Measurements from ENCODE around the gene RGL4. TPM values are rescaled to one million over a fixed set of nuclear protein-coding genes. Genes with fewer than 3 reads are reported as not detected.

Gene RGL4
- total RNA-seq, 1 donor from 2014 or later, result 1.9 TPM

GRCh38 chr22:23715806-23716375, 25.1 kb downstream of the RGL4 start:
- peaks cover 18% of the 10 kb centered on the region for H3K4me1 ChIP-seq
- H3K36me3 ChIP-seq, result peaks cover 41% of the 10 kb centered on the region
- peak overlapping the region; percentile 99 for H3K4me3 ChIP-seq
- TF ChIP-seq, protein P1, sequence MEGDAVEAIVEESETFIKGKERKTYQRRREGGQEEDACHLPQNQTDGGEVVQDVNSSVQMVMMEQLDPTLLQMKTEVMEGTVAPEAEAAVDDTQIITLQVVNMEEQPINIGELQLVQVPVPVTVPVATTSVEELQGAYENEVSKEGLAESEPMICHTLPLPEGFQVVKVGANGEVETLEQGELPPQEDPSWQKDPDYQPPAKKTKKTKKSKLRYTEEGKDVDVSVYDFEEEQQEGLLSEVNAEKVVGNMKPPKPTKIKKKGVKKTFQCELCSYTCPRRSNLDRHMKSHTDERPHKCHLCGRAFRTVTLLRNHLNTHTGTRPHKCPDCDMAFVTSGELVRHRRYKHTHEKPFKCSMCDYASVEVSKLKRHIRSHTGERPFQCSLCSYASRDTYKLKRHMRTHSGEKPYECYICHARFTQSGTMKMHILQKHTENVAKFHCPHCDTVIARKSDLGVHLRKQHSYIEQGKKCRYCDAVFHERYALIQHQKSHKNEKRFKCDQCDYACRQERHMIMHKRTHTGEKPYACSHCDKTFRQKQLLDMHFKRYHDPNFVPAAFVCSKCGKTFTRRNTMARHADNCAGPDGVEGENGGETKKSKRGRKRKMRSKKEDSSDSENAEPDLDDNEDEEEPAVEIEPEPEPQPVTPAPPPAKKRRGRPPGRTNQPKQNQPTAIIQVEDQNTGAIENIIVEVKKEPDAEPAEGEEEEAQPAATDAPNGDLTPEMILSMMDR (IDR thresholded peaks at IDR 0.05), result no peak
- H3K27ac ChIP-seq, result no peak overlapping the region
- DNase-seq (no peak), ATAC-seq (no peak)
- H3K9me3 ChIP-seq, result no peaks in the 10 kb centered on the region
- no peaks in the 10 kb centered on the region for H3K27me3 ChIP-seq (ENCODE audit: low read depth)
- intact Hi-C loops (cut with DNase I), result no loop called here

- Histone ChIP-seq H3K36me3 (peaks cover 29% of the 10 kb centered on the region), H3K4me1 (peaks cover 18% of the 10 kb centered on the region), H3K9me3 (no peaks in the 10 kb centered on the region), H3K27me3 (ENCODE audit: low read depth) (no peaks in the 10 kb centered on the region), H3K27ac (peak overlapping the region; percentile 87), H3K4me3 (peak overlapping the region; percentile 99)
- intact Hi-C loops (cut with DNase I), result no loop called here
- TF ChIP-seq, protein P1 (IDR thresholded peaks at IDR 0.05), result no peak
- DNase-seq (peak; percentile 91), ATAC-seq (peak; percentile 96 to 97)
Measured at GRCh38 chr22:23716811-23717801, 26.3 kb downstream of the RGL4 start.

- H3K4me3 ChIP-seq, result no peak overlapping the region
- DNase-seq (no peak), ATAC-seq (no peak)
- H3K27me3 ChIP-seq (ENCODE audit: low read depth), result no peaks in the 10 kb centered on the region
- H3K4me1 ChIP-seq, result peaks cover 18% of the 10 kb centered on the region
- intact Hi-C loops (cut with DNase I), result no loop called here
- H3K27ac ChIP-seq, result no peak overlapping the region
- no peaks in the 10 kb centered on the region for H3K9me3 ChIP-seq
- H3K36me3 ChIP-seq, result peaks cover 14% of the 10 kb centered on the region
- TF ChIP-seq, protein P1 (IDR thresholded peaks at IDR 0.05), result no peak
Measured at GRCh38 chr22:23718371-23719165, 27.8 kb downstream of the RGL4 start.

DNA sequence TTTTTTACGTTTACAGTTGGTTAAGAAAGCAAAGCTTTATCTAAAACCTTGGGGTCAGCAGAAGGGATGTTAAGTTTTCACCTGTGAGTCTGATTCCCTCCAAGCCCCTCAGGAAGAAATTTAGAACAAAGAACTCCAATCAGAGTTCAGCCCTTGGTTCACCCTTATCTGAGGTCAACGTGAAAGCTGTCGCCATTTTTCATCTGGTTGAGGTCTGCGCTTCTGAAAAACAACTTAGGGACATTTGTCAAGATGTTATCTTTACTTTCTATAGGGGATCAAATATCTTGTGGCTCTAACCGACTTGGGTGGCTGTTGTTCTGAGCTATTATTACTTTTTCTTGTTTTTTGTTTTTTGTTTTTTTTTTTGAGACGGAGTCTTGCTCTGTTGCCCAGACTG, 30.0 kb downstream of the RGL4 start:
- TF ChIP-seq, protein P1 (IDR thresholded peaks at IDR 0.05), result no peak
- Histone ChIP-seq H3K27ac (no peak overlapping the region), H3K4me3 (no peak overlapping the region), H3K4me1 (peaks cover 12% of the 10 kb centered on the region), H3K27me3 (ENCODE audit: low read depth) (no peaks in the 10 kb centered on the region), H3K36me3 (no peaks in the 10 kb centered on the region), H3K9me3 (no peaks in the 10 kb centered on the region)
- intact Hi-C loops (cut with DNase I), result no loop called here
- ATAC-seq, result no peak
- no peak for DNase-seq

GRCh38 chr22:23722160-23722559, 31.3 kb downstream of the RGL4 start:
- ATAC-seq (no peak), DNase-seq (no peak)
- TF ChIP-seq, protein P1 (IDR thresholded peaks at IDR 0.05), result no peak
- H3K4me3 ChIP-seq, result no peak overlapping the region
- H3K27me3 ChIP-seq (ENCODE audit: low read depth), result no peaks in the 10 kb centered on the region
- H3K4me1 ChIP-seq, result peaks cover 4% of the 10 kb centered on the region
- H3K9me3 ChIP-seq, result no peaks in the 10 kb centered on the region
- no peak overlapping the region for H3K27ac ChIP-seq
- no peaks in the 10 kb centered on the region for H3K36me3 ChIP-seq
- intact Hi-C loops (cut with DNase I), result no loop called here

Data from lower lobe of right lung (tissue), 2 donors.